Adrenal gland (tissue), 12 donors: ENCODE results near the gene BPIFB4. TPM values are rescaled to one million over a fixed set of nuclear protein-coding genes. Genes with fewer than 3 reads are reported as not detected.

Experiments
- DNase-seq, 7 donors: peaks; one replicate each; pipeline ENCODE4 v3.0.0-alpha.2; 2019 to 2020
- H3K27ac ChIP-seq, 5 donors: fragments of 200-600 bp; sonication (generic) in 4 of 5; 1 replicate in 3 of 5; 2 replicates in 2 of 5; pipeline versions ENCODE4 v1.5.1 to v1.8.0; 2016 to 2020; ENCODE audit warnings: mild to moderate bottlenecking in 1 of 5
- H3K27me3 ChIP-seq: fragments of 200-600 bp; 2 replicates; pipeline ENCODE4 v1.8.0; 2021
- H3K36me3 ChIP-seq, 2 donors: fragments of 200-600 bp; replicated peaks in 1 of 2; 1 replicate in 1 of 2; 2 replicates in 1 of 2; pipeline versions ENCODE4 v1.5.1 to v1.8.0; 2018 to 2022
- H3K4me1 ChIP-seq, 2 donors: fragments of 200-600 bp; replicated peaks in 1 of 2; 1 replicate in 1 of 2; 2 replicates in 1 of 2; pipeline versions ENCODE4 v1.5.1 to v1.8.0; 2018 to 2021
- H3K4me3 ChIP-seq, 4 donors: fragments of 200-600 bp; sonication (generic) in 3 of 4; one replicate each; pipeline ENCODE4 v1.5.1; 2016 to 2018
- H3K9me3 ChIP-seq, 3 donors: fragments of 200-600 bp; sonication (generic) in 1 of 3; replicated peaks in 1 of 3; 1 replicate in 2 of 3; 2 replicates in 1 of 3; pipeline versions ENCODE4 v1.5.1 to v1.8.0; 2016 to 2021
- POLR2A ChIP-seq, 2 donors: fragments of 450-650 bp; IDR thresholded peaks; one replicate each; pipeline ENCODE4 v1.6.1; 2017; ENCODE audit warnings: antibody characterized with exemption in 2 of 2, mild to moderate bottlenecking in 2 of 2, moderate library complexity in 1 of 2
- WGBS, 4 donors: extraction: QIAGEN DNeasy Blood & Tissue Kit in 2 of 4; methylation state at CpG; one replicate each; pipeline versions ENCODE4 v1.1.5 to v1.1.7; 2013 to 2017; 5-methylcytosine and 5-hydroxymethylcytosine counted together
- intact Hi-C, 2 donors: fragments of 100-400 bp; cut with DNase I; formaldehyde crosslinking; loops; one replicate each; pipeline versions ENCODE4 v1.14.1 to v1.15.0; 2022 to 2023
- polyA plus RNA-seq, 3 donors: library from polyadenylated mRNA; stranded (reverse); fragments of 200-250 nt in 2 of 3; fragments of 350-450 nt in 1 of 3; fragmentation: Illumina TruSeq in 1 of 3; extraction: RNeasy Lipid Tissue Mini Kit (QIAGEN cat#74804) in 1 of 3; gene quantifications; one replicate each; pipeline ENCODE4 v1.2.3, GENCODE V29; 2013 to 2014
- total RNA-seq, 9 donors: library from RNA; depleted of rRNA in 4 of 9; stranded (reverse); fragments of >200 nt in 4 of 9; fragments of 120-200 nt in 1 of 9; fragmentation: NEBNext Ultra II Directional in 1 of 9; extraction: Animal tissue kit (Norgen Biotek cat#: 25700) in 1 of 9; gene quantifications; one replicate each; pipeline versions ENCODE4 v1.1.0 to v1.2.4, GENCODE V29; 2013 to 2023
- TF ChIP-seq, protein P1 (sequence below), 6 experiments: fragments of 450-650 bp in 4 of 6; fragments of 200-600 bp in 2 of 6; sonication (generic) in 1 of 6; IDR thresholded peaks; 1 replicate in 5 of 6; 2 replicates in 1 of 6; pipeline versions ENCODE4 v1.5.1 to v1.8.0; 2016 to 2021; ENCODE audit warnings: antibody characterized with exemption in 6 of 6, mild to moderate bottlenecking in 2 of 6, moderate library complexity in 1 of 6
- donor health status: healthy with polysubstance abuse.
- donor health status: Bipolar disorder and iron deficiency.
- donor health status: DM: yes; HTN: yes; CAD: no.
- donor health status: DM: no; HTN: no; CAD: no.
- donor health status: DM: no; HTN: no; CAD: no.
- donor health status: DM: yes; HTN: yes; CAD: no.

Gene BPIFB4
- total and polyA plus RNA-seq, 12 donors = 0.07 TPM; not detected in 11

DNA sequence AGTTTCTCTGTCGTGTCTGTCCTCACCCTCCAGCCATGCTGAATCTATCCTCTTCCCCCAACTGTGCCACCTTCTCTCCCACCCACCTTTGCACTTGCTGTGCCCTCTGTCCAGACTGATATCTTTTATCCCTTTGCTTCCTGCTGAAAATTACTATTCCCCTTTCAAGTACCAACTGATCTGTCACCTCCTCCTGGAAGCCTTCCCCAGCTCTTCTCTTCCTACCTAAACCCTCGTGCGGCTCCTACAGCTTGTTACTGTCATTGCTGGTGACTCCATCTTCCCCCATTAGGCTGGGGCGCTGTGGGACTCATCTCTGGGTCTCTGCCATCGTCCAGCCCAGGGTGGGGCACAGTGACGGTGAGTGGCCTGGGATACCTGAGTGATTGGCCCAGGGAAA, 46.9 kb upstream of the BPIFB4 start:
- no peak for TF ChIP-seq POLR2A (IDR thresholded peaks at IDR 0.05)
- TF ChIP-seq, protein P1, sequence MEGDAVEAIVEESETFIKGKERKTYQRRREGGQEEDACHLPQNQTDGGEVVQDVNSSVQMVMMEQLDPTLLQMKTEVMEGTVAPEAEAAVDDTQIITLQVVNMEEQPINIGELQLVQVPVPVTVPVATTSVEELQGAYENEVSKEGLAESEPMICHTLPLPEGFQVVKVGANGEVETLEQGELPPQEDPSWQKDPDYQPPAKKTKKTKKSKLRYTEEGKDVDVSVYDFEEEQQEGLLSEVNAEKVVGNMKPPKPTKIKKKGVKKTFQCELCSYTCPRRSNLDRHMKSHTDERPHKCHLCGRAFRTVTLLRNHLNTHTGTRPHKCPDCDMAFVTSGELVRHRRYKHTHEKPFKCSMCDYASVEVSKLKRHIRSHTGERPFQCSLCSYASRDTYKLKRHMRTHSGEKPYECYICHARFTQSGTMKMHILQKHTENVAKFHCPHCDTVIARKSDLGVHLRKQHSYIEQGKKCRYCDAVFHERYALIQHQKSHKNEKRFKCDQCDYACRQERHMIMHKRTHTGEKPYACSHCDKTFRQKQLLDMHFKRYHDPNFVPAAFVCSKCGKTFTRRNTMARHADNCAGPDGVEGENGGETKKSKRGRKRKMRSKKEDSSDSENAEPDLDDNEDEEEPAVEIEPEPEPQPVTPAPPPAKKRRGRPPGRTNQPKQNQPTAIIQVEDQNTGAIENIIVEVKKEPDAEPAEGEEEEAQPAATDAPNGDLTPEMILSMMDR (IDR thresholded peaks at IDR 0.05) = no peak
- Histone ChIP-seq H3K4me1 (no peaks in the 10 kb centered on the region), H3K4me3 (no peak overlapping the region), H3K27me3 (no peaks in the 10 kb centered on the region), H3K36me3 (no peaks in the 10 kb centered on the region), H3K27ac (no peak overlapping the region), H3K9me3 (no peaks in the 10 kb centered on the region)
- 76 to 82% (median 77%) methylated on average over 6 of the region's 6 CpGs for WGBS, 4 donors
- intact Hi-C loops = no loop called here
- DNase-seq = no peak

DNA sequence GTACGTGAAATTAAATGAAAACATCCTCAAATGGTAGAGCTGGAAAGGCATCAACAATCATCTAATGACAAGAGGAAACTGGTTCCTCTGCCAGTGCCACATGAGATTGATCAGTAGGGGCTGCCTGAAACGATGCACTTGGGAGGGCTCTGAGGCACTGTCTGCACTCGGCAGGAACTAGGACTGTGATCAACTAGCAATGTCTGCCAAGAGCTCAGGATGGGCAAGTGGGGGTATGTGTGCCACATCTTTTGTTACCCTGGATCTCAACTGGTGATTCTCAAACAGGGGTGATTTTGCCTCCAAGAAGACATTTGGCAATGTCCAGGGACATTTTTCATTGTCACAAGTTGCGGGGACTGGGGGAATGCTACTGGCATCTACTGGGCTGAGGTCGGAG, 46.1 kb upstream of the BPIFB4 start:
- Histone ChIP-seq H3K36me3 (no peaks in the 10 kb centered on the region), H3K27me3 (no peaks in the 10 kb centered on the region), H3K4me3 (no peak overlapping the region), H3K27ac (no peak overlapping the region), H3K9me3 (no peaks in the 10 kb centered on the region), H3K4me1 (no peaks in the 10 kb centered on the region)
- 59 to 82% (median 69%) methylated on average over 5 of the region's 5 CpGs for WGBS, 4 donors
- TF ChIP-seq, protein P1 (IDR thresholded peaks at IDR 0.05) = no peak
- TF ChIP-seq POLR2A (IDR thresholded peaks at IDR 0.05) = no peak
- no peak for DNase-seq
- intact Hi-C loops = no loop called here

DNA sequence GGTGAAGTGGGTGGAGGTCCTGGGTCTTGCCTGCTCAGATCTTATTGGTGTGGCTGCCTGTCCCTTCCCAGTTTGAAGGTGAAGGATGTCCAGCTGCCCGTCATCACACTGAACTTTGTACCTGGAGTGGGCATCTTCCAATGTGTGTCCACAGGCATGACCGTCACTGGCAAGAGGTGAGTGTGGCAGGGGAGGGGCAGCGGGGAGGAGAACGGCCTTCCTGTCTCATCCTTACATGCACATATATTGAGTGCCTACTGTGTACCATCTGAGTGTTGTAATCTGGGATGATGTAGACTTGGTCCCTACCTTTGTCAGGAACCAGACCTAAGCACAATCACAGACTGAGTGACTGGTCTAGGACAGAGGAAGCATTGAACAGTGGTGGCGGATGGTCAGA, 45.3 kb upstream of the BPIFB4 start:
- Histone ChIP-seq H3K9me3 (no peaks in the 10 kb centered on the region), H3K4me3 (no peak overlapping the region), H3K4me1 (no peaks in the 10 kb centered on the region), H3K36me3 (no peaks in the 10 kb centered on the region), H3K27ac (no peak overlapping the region), H3K27me3 (no peaks in the 10 kb centered on the region)
- DNase-seq = no peak
- no peak for TF ChIP-seq POLR2A (IDR thresholded peaks at IDR 0.05)
- WGBS, 4 donors = 65 to 91% (median 79%) methylated on average over 4 to 5 of the region's 5 CpGs
- intact Hi-C loops = no loop called here

DNA sequence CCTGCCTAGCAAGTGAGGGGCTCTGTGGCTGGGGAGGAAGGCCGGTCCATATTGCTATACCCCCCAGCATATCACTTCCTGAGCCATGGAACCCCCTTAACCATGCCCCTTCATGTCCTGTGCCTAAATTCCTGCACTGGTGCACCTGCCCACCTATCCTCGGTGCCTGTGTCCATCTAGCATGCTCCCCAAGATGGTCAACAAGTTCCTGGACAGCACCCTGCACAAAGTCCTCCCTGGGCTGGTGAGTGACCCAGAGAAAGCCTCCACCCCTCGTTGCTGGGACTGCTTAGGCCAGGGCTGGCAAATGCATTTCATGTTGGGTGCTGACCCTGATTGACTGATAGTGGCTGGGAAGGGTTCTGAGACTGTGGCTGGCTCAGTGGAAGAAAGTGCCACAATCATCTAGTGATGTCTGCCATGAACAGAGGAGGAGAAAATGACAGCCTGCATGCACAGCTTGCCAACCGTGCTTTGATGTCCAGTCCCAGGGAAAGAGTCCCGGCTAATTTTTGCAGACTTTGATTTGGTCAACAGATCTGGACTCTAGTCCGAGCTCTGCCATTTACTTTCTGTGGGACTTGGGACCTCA, 44.4 kb upstream of the BPIFB4 start:
- Histone ChIP-seq H3K27ac (no peak overlapping the region), H3K27me3 (no peaks in the 10 kb centered on the region), H3K4me1 (no peaks in the 10 kb centered on the region), H3K36me3 (no peaks in the 10 kb centered on the region), H3K4me3 (no peak overlapping the region), H3K9me3 (no peaks in the 10 kb centered on the region)
- DNase-seq = no peak
- intact Hi-C loops = no loop called here
- TF ChIP-seq POLR2A (IDR thresholded peaks at IDR 0.05) = no peak
- TF ChIP-seq, protein P1 (IDR thresholded peaks at IDR 0.05) = no peak
- 73 to 79% (median 75%) methylated on average over 5 to 6 of the region's 6 CpGs for WGBS, 4 donors

DNA sequence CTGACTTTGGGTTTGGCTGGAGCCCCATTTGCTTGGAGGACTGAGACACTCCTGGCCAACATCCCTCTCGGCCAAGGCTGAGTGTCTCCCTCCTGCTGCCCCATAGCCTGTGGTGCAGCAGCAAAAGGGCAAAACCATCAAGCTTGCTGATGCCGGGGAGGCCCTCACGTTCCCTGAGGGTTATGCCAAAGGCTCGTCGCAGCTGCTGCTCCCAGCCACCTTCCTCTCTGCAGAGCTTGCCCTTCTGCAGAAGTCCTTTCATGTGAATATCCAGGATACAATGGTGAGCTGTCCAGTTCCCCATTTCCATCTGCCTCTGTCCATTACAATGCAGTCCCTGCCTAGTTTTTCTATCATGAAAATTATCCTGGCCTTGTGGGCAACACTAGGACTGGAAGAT, 42.0 kb upstream of the BPIFB4 start:
- no peak overlapping the region for H3K4me3 ChIP-seq
- intact Hi-C loops = no loop called here
- H3K36me3 ChIP-seq = no peaks in the 10 kb centered on the region
- no peaks in the 10 kb centered on the region for H3K9me3 ChIP-seq
- no peak for DNase-seq
- 59 to 62% (median 60%) methylated on average over 5 of the region's 5 CpGs; no CpG with 5 or more reads in 1 of the 4 donors for WGBS, 4 donors
- no peaks in the 10 kb centered on the region for H3K4me1 ChIP-seq
- H3K27ac ChIP-seq = no peak overlapping the region
- H3K27me3 ChIP-seq = no peaks in the 10 kb centered on the region
- TF ChIP-seq, protein P1 (IDR thresholded peaks at IDR 0.05) = no peak
- TF ChIP-seq POLR2A (IDR thresholded peaks at IDR 0.05) = no peak
